ENCODE results near the gene RELA.

DNA sequence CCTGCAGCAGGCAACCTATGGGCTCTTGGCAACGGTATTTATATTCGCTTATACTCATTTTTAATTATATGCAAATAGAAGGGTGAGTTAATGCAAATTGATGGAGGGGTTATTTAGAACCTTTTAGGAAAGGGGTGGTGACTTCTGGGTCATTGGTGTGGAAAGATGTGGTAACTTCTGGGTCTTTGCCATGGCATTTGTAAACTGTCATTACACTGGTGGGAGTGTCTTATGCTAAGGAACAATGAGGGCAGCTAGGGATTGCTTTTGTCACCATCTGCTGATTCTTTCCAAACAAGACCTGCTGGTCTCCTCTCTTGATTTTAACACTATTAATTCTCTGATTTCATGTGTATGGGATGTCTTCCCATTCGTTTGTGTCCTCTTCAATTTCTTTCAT, 37.7 kb upstream of the RELA start:
- TF ChIP-seq, protein P1, sequence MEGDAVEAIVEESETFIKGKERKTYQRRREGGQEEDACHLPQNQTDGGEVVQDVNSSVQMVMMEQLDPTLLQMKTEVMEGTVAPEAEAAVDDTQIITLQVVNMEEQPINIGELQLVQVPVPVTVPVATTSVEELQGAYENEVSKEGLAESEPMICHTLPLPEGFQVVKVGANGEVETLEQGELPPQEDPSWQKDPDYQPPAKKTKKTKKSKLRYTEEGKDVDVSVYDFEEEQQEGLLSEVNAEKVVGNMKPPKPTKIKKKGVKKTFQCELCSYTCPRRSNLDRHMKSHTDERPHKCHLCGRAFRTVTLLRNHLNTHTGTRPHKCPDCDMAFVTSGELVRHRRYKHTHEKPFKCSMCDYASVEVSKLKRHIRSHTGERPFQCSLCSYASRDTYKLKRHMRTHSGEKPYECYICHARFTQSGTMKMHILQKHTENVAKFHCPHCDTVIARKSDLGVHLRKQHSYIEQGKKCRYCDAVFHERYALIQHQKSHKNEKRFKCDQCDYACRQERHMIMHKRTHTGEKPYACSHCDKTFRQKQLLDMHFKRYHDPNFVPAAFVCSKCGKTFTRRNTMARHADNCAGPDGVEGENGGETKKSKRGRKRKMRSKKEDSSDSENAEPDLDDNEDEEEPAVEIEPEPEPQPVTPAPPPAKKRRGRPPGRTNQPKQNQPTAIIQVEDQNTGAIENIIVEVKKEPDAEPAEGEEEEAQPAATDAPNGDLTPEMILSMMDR (conservative IDR thresholded peaks at IDR 0.05; ENCODE audit: low read length) = no peak
- TF ChIP-seq EZH2phosphoT487 (IDR thresholded peaks at IDR 0.05; ENCODE audit: borderline replicate concordance, low read depth, low read length) = no peak

Data from OCI-LY7 (cell line).